ENCODE measurements around the gene APOL2.
A peak's percentile ranks its signal among the peaks of the same experiment; 100 is the strongest.
"Not testable (repeated sequence)": the region's sequence is repeated elsewhere in the genome, so short reads cannot be mapped to it uniquely, and the experiment has no call there.

The APOL2 gene

GRCh38 chr22:36204001-36204631, 35.2 kb downstream of the APOL2 start:
- Histone ChIP-seq H3K4me1 (ENCODE audit: insufficient read depth, poor library complexity, severe bottlenecking) (peaks cover 9% of the 10 kb centered on the region), H3K27me3 (ENCODE audit: insufficient read depth, poor library complexity, severe bottlenecking) (no peaks in the 10 kb centered on the region), H3K9me3 (ENCODE audit: severe bottlenecking) (no peaks in the 10 kb centered on the region), H3K4me3 (ENCODE audit: severe bottlenecking) (no peak overlapping the region), H3K27ac (ENCODE audit: poor library complexity, severe bottlenecking) (no peak overlapping the region), H3K36me3 (ENCODE audit: low read depth) (no peaks in the 10 kb centered on the region)
- ATAC-seq (ENCODE audit: low read depth) = no peak
- TF ChIP-seq CTCF (IDR thresholded peaks at IDR 0.05; ENCODE audit: poor library complexity, severe bottlenecking) = no peak
- no peak for DNase-seq (ENCODE audit: low spot score)

- H3K27me3 ChIP-seq (ENCODE audit: insufficient read depth, poor library complexity, severe bottlenecking); ATAC-seq (ENCODE audit: low read depth); H3K4me1 ChIP-seq (ENCODE audit: insufficient read depth, poor library complexity, severe bottlenecking); H3K27ac ChIP-seq (ENCODE audit: poor library complexity, severe bottlenecking); H3K36me3 ChIP-seq (ENCODE audit: low read depth); DNase-seq (ENCODE audit: low spot score); H3K9me3 ChIP-seq (ENCODE audit: severe bottlenecking); H3K4me3 ChIP-seq (ENCODE audit: severe bottlenecking): not testable (repeated sequence)
Observed at GRCh38 chr22:36203441-36203840, 35.9 kb downstream of the APOL2 start.

- not testable (repeated sequence) for H3K9me3 ChIP-seq (ENCODE audit: severe bottlenecking); H3K4me3 ChIP-seq (ENCODE audit: severe bottlenecking); H3K36me3 ChIP-seq (ENCODE audit: low read depth); H3K27me3 ChIP-seq (ENCODE audit: insufficient read depth, poor library complexity, severe bottlenecking); H3K27ac ChIP-seq (ENCODE audit: poor library complexity, severe bottlenecking); H3K4me1 ChIP-seq (ENCODE audit: insufficient read depth, poor library complexity, severe bottlenecking); DNase-seq (ENCODE audit: low spot score); ATAC-seq (ENCODE audit: low read depth)
Observed at GRCh38 chr22:36202906-36203305, 36.4 kb downstream of the APOL2 start.

GRCh38 chr22:36201630-36202319, 37.6 kb downstream of the APOL2 start, which contains the start of gene APOL4:
Gene APOL4, minus strand, starts transcription at chr22:36201809. Its CDS starts 75 bp downstream, at chr22:36201734.
- H3K4me3 ChIP-seq (ENCODE audit: severe bottlenecking) = no peak within 1 kb of the TSS
- H3K27ac ChIP-seq (ENCODE audit: poor library complexity, severe bottlenecking) = no peak within 1 kb of the TSS
- H3K27me3 ChIP-seq (ENCODE audit: insufficient read depth, poor library complexity, severe bottlenecking) = no peaks in the 10 kb centered on the region
- no peak for TF ChIP-seq CTCF (IDR thresholded peaks at IDR 0.05; ENCODE audit: poor library complexity, severe bottlenecking)
- no peak for ATAC-seq (ENCODE audit: low read depth)
- no peaks in the 10 kb centered on the region for H3K36me3 ChIP-seq (ENCODE audit: low read depth)
- no peak for DNase-seq (ENCODE audit: low spot score)
- peaks cover 9% of the 10 kb centered on the region for H3K4me1 ChIP-seq (ENCODE audit: insufficient read depth, poor library complexity, severe bottlenecking)
- H3K9me3 ChIP-seq (ENCODE audit: severe bottlenecking) = no peaks in the 10 kb centered on the region

GRCh38 chr22:36201025-36201424, 38.3 kb downstream of the APOL2 start:
- ATAC-seq (ENCODE audit: low read depth); H3K27ac ChIP-seq (ENCODE audit: poor library complexity, severe bottlenecking); H3K27me3 ChIP-seq (ENCODE audit: insufficient read depth, poor library complexity, severe bottlenecking); H3K9me3 ChIP-seq (ENCODE audit: severe bottlenecking); H3K4me3 ChIP-seq (ENCODE audit: severe bottlenecking); DNase-seq (ENCODE audit: low spot score); H3K36me3 ChIP-seq (ENCODE audit: low read depth); H3K4me1 ChIP-seq (ENCODE audit: insufficient read depth, poor library complexity, severe bottlenecking): not testable (repeated sequence)

GRCh38 chr22:36199001-36199551, 40.3 kb downstream of the APOL2 start:
- H3K27me3 ChIP-seq (ENCODE audit: insufficient read depth, poor library complexity, severe bottlenecking) = no peaks in the 10 kb centered on the region
- ATAC-seq (ENCODE audit: low read depth) = peak; percentile 32; the same call in 1 of the 3 replicates
- H3K4me3 ChIP-seq (ENCODE audit: severe bottlenecking) = no peak overlapping the region
- H3K36me3 ChIP-seq (ENCODE audit: low read depth) = no peaks in the 10 kb centered on the region
- no peak overlapping the region for H3K27ac ChIP-seq (ENCODE audit: poor library complexity, severe bottlenecking)
- H3K4me1 ChIP-seq (ENCODE audit: insufficient read depth, poor library complexity, severe bottlenecking) = peaks cover 9% of the 10 kb centered on the region
- DNase-seq (ENCODE audit: low spot score) = no peak
- H3K9me3 ChIP-seq (ENCODE audit: severe bottlenecking) = no peaks in the 10 kb centered on the region
- no peak for TF ChIP-seq CTCF (IDR thresholded peaks at IDR 0.05; ENCODE audit: poor library complexity, severe bottlenecking)

All from RWPE2 (cell line).